Activated T-helper 1 cell treated with anti-CD3 and anti-CD28 coated beads, Interleukin-12 subunit alpha, Interleukin-12 subunit beta, Interleukin-2, Interleukin-4 antibody, amounts not matched to agents 30 ng/mL and 10 ng/mL and 1 ng/mL, durations not matched to agents 14 hours and 24 hours and 36 hours (primary cell): ENCODE data around the gene TDG. TPM values are rescaled to one million over a fixed set of nuclear protein-coding genes. Genes with fewer than 3 reads are reported as not detected.

Source experiments
- total RNA-seq: library from RNA; stranded (reverse); gene quantifications from 2 replicates; pipeline ENCODE4 v1.2.3, GENCODE V29; 2022

Gene TDG
- total RNA-seq, 1 donor from 2014 or later: 80.4 TPM

Other genes with a start within 250 kb of the TDG start
- gene NT5DC3, start 124.6 kb upstream of the TDG start, total RNA-seq: 13.2 and 14.2 TPM in 2 replicates
- 427 and 446 TPM in 2 replicates for gene HSP90B1, start 35.5 kb upstream of the TDG start, total RNA-seq
- gene GLT8D2, start 84.3 kb downstream of the TDG start, total RNA-seq: 0.13 TPM in 1 of 2 replicates, not detected in the other
- gene HCFC2, start 98.7 kb downstream of the TDG start, total RNA-seq: 8.5 and 8.9 TPM in 2 replicates
- gene NFYB, start 172.3 kb downstream of the TDG start, total RNA-seq: 25.0 and 25.2 TPM in 2 replicates
- 93.3 and 103 TPM in 2 replicates for gene TXNRD1, start 249.9 kb downstream of the TDG start, total RNA-seq